Measurements from ENCODE around the gene FGF12. TPM values are rescaled to one million over a fixed set of nuclear protein-coding genes. Genes with fewer than 3 reads are reported as not detected.

Gene FGF12
- total RNA-seq, 1 experiment from 2014 or later = 0.07 TPM

DNA sequence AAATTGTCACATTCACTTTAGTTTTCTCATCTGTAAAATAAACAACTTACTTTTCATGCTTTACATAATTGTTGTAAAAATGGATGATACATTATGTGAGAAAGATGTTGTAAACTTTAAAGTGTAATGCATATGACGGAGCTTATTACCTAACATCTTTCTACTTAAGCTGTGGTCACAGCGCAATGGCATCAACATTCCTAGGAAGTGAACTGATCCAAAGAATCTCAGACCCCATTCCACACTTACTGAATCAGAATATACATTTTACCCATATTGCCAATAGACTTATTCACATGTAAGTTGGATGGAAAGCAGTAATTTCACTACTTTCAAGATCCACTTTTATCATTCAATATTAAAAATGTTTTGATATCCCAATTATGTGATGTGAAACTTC, 497.5 kb downstream of the FGF12 start:
- DNase-seq (ENCODE audit: low read depth, low spot score) (no peak), ATAC-seq (no peak)
- ChIA-PET CTCF (no interaction called here), POLR2A (no interaction called here), RAD21 (ENCODE audit: low non-redundant PET in 1 of 2, low total read pairs in 2 of 2, uncharacterized antibody in 2 of 2, unreplicated experiment in 2 of 2) (no interaction called here)
- H3K9me2 ChIP-seq (ENCODE audit: insufficient read depth) = no peaks in the 10 kb centered on the region
- H3K9me3 ChIP-seq (ENCODE audit: control insufficient read depth in 1 of 2, insufficient read depth in 1 of 2, low read depth in 1 of 2, low read length in 2 of 2) = no peaks in the 10 kb centered on the region
- H3K4me1 ChIP-seq (ENCODE audit: control insufficient read depth in 1 of 2, insufficient read depth in 2 of 2, low read length in 2 of 2) = no peaks in the 10 kb centered on the region
- no peaks in the 10 kb centered on the region for H3K36me3 ChIP-seq (ENCODE audit: control insufficient read depth in 1 of 2, insufficient read depth in 2 of 2, low read length in 2 of 2)
- intact Hi-C loops (cut with micrococcal nuclease) = no loop called here
- no peak overlapping the region for H3K9ac ChIP-seq (ENCODE audit: low read length)
- no peak for TF ChIP-seq ELF1 (IDR thresholded peaks at IDR 0.05; ENCODE audit: borderline replicate concordance, low read depth)
- TF ChIP-seq POLR2A (IDR thresholded peaks at IDR 0.05; ENCODE audit: borderline replicate concordance, extremely low read depth, insufficient read depth, insufficient read length) = no peak
- TF ChIP-seq EGR1 (IDR thresholded peaks at IDR 0.05; ENCODE audit: low read depth) = no peak
- TF ChIP-seq EZH2phosphoT487 (IDR thresholded peaks at IDR 0.05; ENCODE audit: borderline replicate concordance) = no peak
- TF ChIP-seq, protein P1, sequence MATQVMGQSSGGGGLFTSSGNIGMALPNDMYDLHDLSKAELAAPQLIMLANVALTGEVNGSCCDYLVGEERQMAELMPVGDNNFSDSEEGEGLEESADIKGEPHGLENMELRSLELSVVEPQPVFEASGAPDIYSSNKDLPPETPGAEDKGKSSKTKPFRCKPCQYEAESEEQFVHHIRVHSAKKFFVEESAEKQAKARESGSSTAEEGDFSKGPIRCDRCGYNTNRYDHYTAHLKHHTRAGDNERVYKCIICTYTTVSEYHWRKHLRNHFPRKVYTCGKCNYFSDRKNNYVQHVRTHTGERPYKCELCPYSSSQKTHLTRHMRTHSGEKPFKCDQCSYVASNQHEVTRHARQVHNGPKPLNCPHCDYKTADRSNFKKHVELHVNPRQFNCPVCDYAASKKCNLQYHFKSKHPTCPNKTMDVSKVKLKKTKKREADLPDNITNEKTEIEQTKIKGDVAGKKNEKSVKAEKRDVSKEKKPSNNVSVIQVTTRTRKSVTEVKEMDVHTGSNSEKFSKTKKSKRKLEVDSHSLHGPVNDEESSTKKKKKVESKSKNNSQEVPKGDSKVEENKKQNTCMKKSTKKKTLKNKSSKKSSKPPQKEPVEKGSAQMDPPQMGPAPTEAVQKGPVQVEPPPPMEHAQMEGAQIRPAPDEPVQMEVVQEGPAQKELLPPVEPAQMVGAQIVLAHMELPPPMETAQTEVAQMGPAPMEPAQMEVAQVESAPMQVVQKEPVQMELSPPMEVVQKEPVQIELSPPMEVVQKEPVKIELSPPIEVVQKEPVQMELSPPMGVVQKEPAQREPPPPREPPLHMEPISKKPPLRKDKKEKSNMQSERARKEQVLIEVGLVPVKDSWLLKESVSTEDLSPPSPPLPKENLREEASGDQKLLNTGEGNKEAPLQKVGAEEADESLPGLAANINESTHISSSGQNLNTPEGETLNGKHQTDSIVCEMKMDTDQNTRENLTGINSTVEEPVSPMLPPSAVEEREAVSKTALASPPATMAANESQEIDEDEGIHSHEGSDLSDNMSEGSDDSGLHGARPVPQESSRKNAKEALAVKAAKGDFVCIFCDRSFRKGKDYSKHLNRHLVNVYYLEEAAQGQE (IDR thresholded peaks at IDR 0.05; ENCODE audit: low read depth) = no peak
- TF ChIP-seq, protein P2, sequence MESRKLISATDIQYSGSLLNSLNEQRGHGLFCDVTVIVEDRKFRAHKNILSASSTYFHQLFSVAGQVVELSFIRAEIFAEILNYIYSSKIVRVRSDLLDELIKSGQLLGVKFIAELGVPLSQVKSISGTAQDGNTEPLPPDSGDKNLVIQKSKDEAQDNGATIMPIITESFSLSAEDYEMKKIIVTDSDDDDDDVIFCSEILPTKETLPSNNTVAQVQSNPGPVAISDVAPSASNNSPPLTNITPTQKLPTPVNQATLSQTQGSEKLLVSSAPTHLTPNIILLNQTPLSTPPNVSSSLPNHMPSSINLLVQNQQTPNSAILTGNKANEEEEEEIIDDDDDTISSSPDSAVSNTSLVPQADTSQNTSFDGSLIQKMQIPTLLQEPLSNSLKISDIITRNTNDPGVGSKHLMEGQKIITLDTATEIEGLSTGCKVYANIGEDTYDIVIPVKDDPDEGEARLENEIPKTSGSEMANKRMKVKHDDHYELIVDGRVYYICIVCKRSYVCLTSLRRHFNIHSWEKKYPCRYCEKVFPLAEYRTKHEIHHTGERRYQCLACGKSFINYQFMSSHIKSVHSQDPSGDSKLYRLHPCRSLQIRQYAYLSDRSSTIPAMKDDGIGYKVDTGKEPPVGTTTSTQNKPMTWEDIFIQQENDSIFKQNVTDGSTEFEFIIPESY (IDR thresholded peaks at IDR 0.05; ENCODE audit: extremely low read depth, insufficient replicate concordance, low read length) = no peak
- TF ChIP-seq SP1 (IDR thresholded peaks at IDR 0.05; ENCODE audit: low read depth) = no peak
- TF ChIP-seq YY1 (IDR thresholded peaks at IDR 0.05; ENCODE audit: extremely low read depth, insufficient replicate concordance, low read depth, low read length) = no peak
- TF ChIP-seq, protein P3, sequence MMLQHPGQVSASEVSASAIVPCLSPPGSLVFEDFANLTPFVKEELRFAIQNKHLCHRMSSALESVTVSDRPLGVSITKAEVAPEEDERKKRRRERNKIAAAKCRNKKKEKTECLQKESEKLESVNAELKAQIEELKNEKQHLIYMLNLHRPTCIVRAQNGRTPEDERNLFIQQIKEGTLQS (IDR thresholded peaks at IDR 0.05) = no peak
- TF ChIP-seq, protein P4, sequence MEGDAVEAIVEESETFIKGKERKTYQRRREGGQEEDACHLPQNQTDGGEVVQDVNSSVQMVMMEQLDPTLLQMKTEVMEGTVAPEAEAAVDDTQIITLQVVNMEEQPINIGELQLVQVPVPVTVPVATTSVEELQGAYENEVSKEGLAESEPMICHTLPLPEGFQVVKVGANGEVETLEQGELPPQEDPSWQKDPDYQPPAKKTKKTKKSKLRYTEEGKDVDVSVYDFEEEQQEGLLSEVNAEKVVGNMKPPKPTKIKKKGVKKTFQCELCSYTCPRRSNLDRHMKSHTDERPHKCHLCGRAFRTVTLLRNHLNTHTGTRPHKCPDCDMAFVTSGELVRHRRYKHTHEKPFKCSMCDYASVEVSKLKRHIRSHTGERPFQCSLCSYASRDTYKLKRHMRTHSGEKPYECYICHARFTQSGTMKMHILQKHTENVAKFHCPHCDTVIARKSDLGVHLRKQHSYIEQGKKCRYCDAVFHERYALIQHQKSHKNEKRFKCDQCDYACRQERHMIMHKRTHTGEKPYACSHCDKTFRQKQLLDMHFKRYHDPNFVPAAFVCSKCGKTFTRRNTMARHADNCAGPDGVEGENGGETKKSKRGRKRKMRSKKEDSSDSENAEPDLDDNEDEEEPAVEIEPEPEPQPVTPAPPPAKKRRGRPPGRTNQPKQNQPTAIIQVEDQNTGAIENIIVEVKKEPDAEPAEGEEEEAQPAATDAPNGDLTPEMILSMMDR (IDR thresholded peaks at IDR 0.05 in 2 of 3, conservative IDR thresholded peaks at IDR 0.05 in 1 of 3; ENCODE audit: borderline replicate concordance in 1 of 3, insufficient read depth in 1 of 3, low read depth in 2 of 3, low read length in 2 of 3) = no peak
- no peak for TF ChIP-seq SIN3A (IDR thresholded peaks at IDR 0.05; ENCODE audit: low read depth)
- TF ChIP-seq ZNF274 (IDR thresholded peaks at IDR 0.05; ENCODE audit: low read depth, low read length) = no peak
- no peak for TF ChIP-seq FOSL1 (IDR thresholded peaks at IDR 0.05; ENCODE audit: low read depth)
- peaks cover 5% of the 10 kb centered on the region; the same call in 1 of the 2 replicates for H3K27me3 ChIP-seq (ENCODE audit: insufficient read depth, low read length)
- H4K20me1 ChIP-seq (ENCODE audit: insufficient read depth) = no peaks in the 10 kb centered on the region
- no TSS peak for BruUV-seq (replicated peaks)
- no peak overlapping the region for H3K4me3 ChIP-seq (replicated peaks in 1 of 2; ENCODE audit: low read depth in 1 of 2, low read length in 2 of 2)
- no peak overlapping the region for H3K4me2 ChIP-seq (ENCODE audit: low read length)
- H2AFZ ChIP-seq (ENCODE audit: low read depth, low read length, poor library complexity, severe bottlenecking) = no peak overlapping the region
- no peaks in the 10 kb centered on the region for H3K79me2 ChIP-seq (ENCODE audit: insufficient read depth, low read length)
- H3K27ac ChIP-seq (ENCODE audit: low read depth, low read length) = no peak overlapping the region
